Activated CD8-positive, alpha-beta T cell treated with anti-CD3 and anti-CD28 coated beads, Interleukin-2, amount 10 ng/mL, durations not matched to agents 7 days and 5 days (primary cell): ENCODE data around the gene UBAC2. TPM values are rescaled to one million over a fixed set of nuclear protein-coding genes. Genes with fewer than 3 reads are reported as not detected.
"Not testable (repeated sequence)": the region's sequence is repeated elsewhere in the genome, so short reads cannot be mapped to it uniquely, and the experiment has no call there.

Experiments used
- ATAC-seq: fragments of 150-1000 bp; cut with Tn5 transposase; one replicate; pipeline ENCODE4 v1.10.0; 2021; ENCODE audit warnings: moderate library complexity
- CTCF ChIA-PET: fragments of 350-600 bp; sonication (Branson Sonifier 250); formaldehyde crosslinking; loops from one replicate; lab custom pipeline; 2021; ENCODE audit warnings: antibody characterized with exemption; lab: Charles Lee
- POLR2A ChIA-PET: fragments of 350-600 bp; sonication (Branson Sonifier 250); formaldehyde crosslinking; loops from one replicate; lab custom pipeline; 2021; ENCODE audit warnings: antibody characterized with exemption; lab: Charles Lee
- DNase-seq: peaks from one replicate; pipeline ENCODE4 v3.0.0-alpha.2; 2020
- H3K27ac Mint-ChIP-seq: one replicate; pipeline ENCODE4 v1.8.0; 2021; ENCODE audit warnings: mild to moderate bottlenecking, mixed read lengths
- H3K27me3 Mint-ChIP-seq: one replicate; pipeline ENCODE4 v1.8.0; 2021; ENCODE audit warnings: low read depth, mixed read lengths
- H3K36me3 Mint-ChIP-seq: one replicate; pipeline ENCODE4 v1.8.0; 2021; ENCODE audit warnings: low read depth, mixed read lengths
- H3K4me1 Mint-ChIP-seq: one replicate; pipeline ENCODE4 v1.8.0; 2021; ENCODE audit warnings: low read depth, mixed read lengths
- H3K4me3 Mint-ChIP-seq: one replicate; pipeline ENCODE4 v1.8.0; 2021; ENCODE audit warnings: mild to moderate bottlenecking, mixed read lengths
- H3K9me3 Mint-ChIP-seq: one replicate; pipeline ENCODE4 v1.8.0; 2022; ENCODE audit warnings: mixed read lengths; ENCODE audit not compliant: insufficient read depth
- total RNA-seq, 2 experiments: library from RNA; stranded (reverse); gene quantifications; one replicate each; pipeline ENCODE4 v1.2.3, GENCODE V29; 2021

UBAC2 gene
- total RNA-seq, 2 experiments from 2014 or later: 67.4 to 71.2 TPM

- Mint-ChIP-seq H3K4me1 (peaks cover 33% of the 10 kb centered on the region), H3K36me3 (peaks cover 58% of the 10 kb centered on the region)
- ATAC-seq, H3K9me3 Mint-ChIP-seq, H3K27me3 Mint-ChIP-seq, H3K4me3 Mint-ChIP-seq, H3K27ac Mint-ChIP-seq, DNase-seq: not testable (repeated sequence)
- POLR2A ChIA-PET: interaction anchor here (0.7 kb wide), 2 partner anchors 9 to 10 kb away, joined by 3 read pairs; partner anchors contain the start of gene GPR18
- CTCF ChIA-PET: interaction anchor here (1.0 to 1.7 kb wide), 3 partner anchors 11 to 72 kb away, joined by 3 to 6 read pairs (median 3); no protein-coding TSS in a partner anchor
Measured at GRCh38 chr13:99249178-99249577, 48.5 kb downstream of the UBAC2 start.

GRCh38 chr13:99249606-99250005 lies 49.0 kb downstream of the UBAC2 start:
- Mint-ChIP-seq H3K36me3 (peaks cover 57% of the 10 kb centered on the region), H3K27ac (peak overlapping the region; percentile 7), H3K4me1 (peaks cover 33% of the 10 kb centered on the region)
- not testable (repeated sequence) for DNase-seq, H3K9me3 Mint-ChIP-seq, H3K4me3 Mint-ChIP-seq, H3K27me3 Mint-ChIP-seq, ATAC-seq
- CTCF ChIA-PET: interaction anchor here (1.0 kb wide), 1 partner anchor 11 kb away, joined by 3 read pairs; no protein-coding TSS in a partner anchor
- POLR2A ChIA-PET: interaction anchor here (0.7 kb wide), 1 partner anchor 9 kb away, joined by 3 read pairs; the partner anchor contains the start of gene GPR18

- Mint-ChIP-seq H3K4me1 (peaks cover 46% of the 10 kb centered on the region), H3K4me3 (no peak overlapping the region), H3K36me3 (peaks cover 60% of the 10 kb centered on the region), H3K27ac (peak overlapping the region; percentile 17), H3K27me3 (no peaks in the 10 kb centered on the region), H3K9me3 (no peaks in the 10 kb centered on the region)
- no peak for DNase-seq
- no peak for ATAC-seq
- CTCF ChIA-PET: interaction anchor here (0.7 to 1.6 kb wide), 6 partner anchors 18 to 75 kb away, joined by 3 to 5 read pairs (median 3); partner anchors contain the start of gene UBAC2
- POLR2A ChIA-PET: interaction anchor here (0.7 to 1.2 kb wide), 3 partner anchors 13 to 51 kb away, joined by 3 to 7 read pairs (median 3); partner anchors contain the start of gene UBAC2
Measured at GRCh38 chr13:99250982-99251825, 50.5 kb downstream of the UBAC2 start.

- CTCF ChIA-PET: interaction anchor here (0.7 to 1.6 kb wide), 6 partner anchors 17 to 56 kb away, joined by 3 to 6 read pairs (median 3); partner anchors contain the start of gene UBAC2
- H3K4me1 Mint-ChIP-seq: peaks cover 51% of the 10 kb centered on the region
- no peak for DNase-seq
- no peaks in the 10 kb centered on the region for H3K27me3 Mint-ChIP-seq
- POLR2A ChIA-PET: interaction anchor here (0.7 to 1.2 kb wide), 3 partner anchors 14 to 52 kb away, joined by 3 to 7 read pairs (median 3); partner anchors contain the start of gene UBAC2
- peak overlapping the region; percentile 57 for H3K27ac Mint-ChIP-seq
- ATAC-seq: no peak
- no peaks in the 10 kb centered on the region for H3K9me3 Mint-ChIP-seq
- no peak overlapping the region for H3K4me3 Mint-ChIP-seq
- H3K36me3 Mint-ChIP-seq: peaks cover 60% of the 10 kb centered on the region
Measured at GRCh38 chr13:99251921-99252320, 51.3 kb downstream of the UBAC2 start.

GRCh38 chr13:99254830-99255229 lies 54.2 kb downstream of the UBAC2 start:
- Mint-ChIP-seq H3K4me1 (peaks cover 64% of the 10 kb centered on the region), H3K4me3 (peak overlapping the region; percentile 76), H3K9me3 (no peaks in the 10 kb centered on the region), H3K27me3 (no peaks in the 10 kb centered on the region), H3K36me3 (peaks cover 54% of the 10 kb centered on the region), H3K27ac (peak overlapping the region; percentile 43)
- ATAC-seq (no peak), DNase-seq (no peak)
- ChIA-PET CTCF (interaction anchor here (1.2 to 7.9 kb wide), 5 partner anchors 13 to 78 kb away, joined by 3 to 131 read pairs (median 18); partner anchors contain the start of gene UBAC2), POLR2A (interaction anchor here (0.7 to 4.3 kb wide), 3 partner anchors 21 to 54 kb away, joined by 3 to 84 read pairs (median 8); partner anchors contain the start of gene UBAC2)

GRCh38 chr13:99255271-99255670 lies 54.6 kb downstream of the UBAC2 start:
- peaks cover 64% of the 10 kb centered on the region for H3K4me1 Mint-ChIP-seq
- H3K27me3 Mint-ChIP-seq: no peaks in the 10 kb centered on the region
- peak overlapping the region; percentile 43 for H3K27ac Mint-ChIP-seq
- H3K4me3 Mint-ChIP-seq: peak overlapping the region; percentile 76
- ChIA-PET CTCF (interaction anchor here (1.1 to 7.9 kb wide), 8 partner anchors 13 to 226 kb away, joined by 3 to 131 read pairs (median 4); partner anchors contain the start of gene UBAC2), POLR2A (interaction anchor here (0.7 to 4.3 kb wide), 4 partner anchors 22 to 55 kb away, joined by 3 to 84 read pairs (median 6); partner anchors contain the start of gene UBAC2)
- H3K36me3 Mint-ChIP-seq: peaks cover 54% of the 10 kb centered on the region
- DNase-seq (no peak), ATAC-seq (no peak)
- no peaks in the 10 kb centered on the region for H3K9me3 Mint-ChIP-seq

GRCh38 chr13:99256283-99256682 lies 55.6 kb downstream of the UBAC2 start:
- CTCF ChIA-PET: interaction anchor here (1.1 to 7.9 kb wide), 7 partner anchors 12 to 227 kb away, joined by 3 to 131 read pairs (median 12); partner anchors contain the start of gene UBAC2

GRCh38 chr13:99256709-99257108 lies 56.1 kb downstream of the UBAC2 start:
- peaks cover 68% of the 10 kb centered on the region for H3K4me1 Mint-ChIP-seq
- H3K4me3 Mint-ChIP-seq: peak overlapping the region; percentile 76
- H3K27me3 Mint-ChIP-seq: no peaks in the 10 kb centered on the region
- peaks cover 52% of the 10 kb centered on the region for H3K36me3 Mint-ChIP-seq
- ATAC-seq (peak; percentile 18), DNase-seq (no peak)
- peak overlapping the region; percentile 77 for H3K27ac Mint-ChIP-seq
- ChIA-PET POLR2A (interaction anchor here (0.8 to 4.3 kb wide), 7 partner anchors 35 to 164 kb away, joined by 3 to 84 read pairs (median 3); partner anchors contain the start of gene UBAC2), CTCF (interaction anchor here (1.0 to 7.9 kb wide), 8 partner anchors 12 to 180 kb away, joined by 3 to 131 read pairs (median 10); partner anchors contain the start of gene UBAC2)
- H3K9me3 Mint-ChIP-seq: no peaks in the 10 kb centered on the region

More at GRCh38 chr13:99256283-99256682, 55.6 kb downstream of the UBAC2 start:
- no peak for DNase-seq
- POLR2A ChIA-PET: interaction anchor here (0.8 to 4.3 kb wide), 7 partner anchors 24 to 165 kb away, joined by 3 to 84 read pairs (median 5); partner anchors contain the start of gene UBAC2
- no peaks in the 10 kb centered on the region for H3K27me3 Mint-ChIP-seq
- H3K4me1 Mint-ChIP-seq: peaks cover 69% of the 10 kb centered on the region
- peak overlapping the region; percentile 76 for H3K4me3 Mint-ChIP-seq
- H3K36me3 Mint-ChIP-seq: peaks cover 54% of the 10 kb centered on the region
- peak overlapping the region; percentile 15 for H3K27ac Mint-ChIP-seq
- ATAC-seq: no peak
- no peaks in the 10 kb centered on the region for H3K9me3 Mint-ChIP-seq

DNA sequence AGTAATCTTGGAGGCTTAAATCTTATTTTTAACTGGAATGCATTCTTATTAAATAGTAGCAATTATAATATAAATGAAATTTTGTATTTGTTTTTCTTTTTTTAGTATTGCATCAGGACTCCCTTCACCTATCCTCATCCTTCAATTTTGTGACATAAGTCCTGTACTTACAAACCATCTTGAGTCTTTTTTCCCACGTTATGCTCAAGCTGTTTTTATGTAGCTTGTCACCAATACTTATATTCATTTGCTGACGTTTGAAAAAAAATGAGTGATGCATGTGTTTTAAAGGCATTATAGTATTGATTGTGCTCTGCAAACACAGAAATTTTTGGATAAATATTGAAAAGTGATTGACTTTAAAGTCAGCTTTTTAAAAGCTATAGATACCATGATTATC lies 56.6 kb downstream of the UBAC2 start:
- H3K4me1 Mint-ChIP-seq: peaks cover 62% of the 10 kb centered on the region
- CTCF ChIA-PET: interaction anchor here (0.8 to 7.9 kb wide), 13 partner anchors 11 to 180 kb away, joined by 3 to 131 read pairs (median 4); partner anchors contain the start of gene UBAC2
- POLR2A ChIA-PET: interaction anchor here (1.0 to 4.3 kb wide), 8 partner anchors 19 to 164 kb away, joined by 3 to 84 read pairs (median 6); partner anchors contain the start of gene UBAC2

GRCh38 chr13:99258210-99258860 lies 57.7 kb downstream of the UBAC2 start, which contains the start of gene GPR18:
TSS of gene GPR18 (minus strand) at chr13:99258379. CDS start at chr13:99255872, 2,507 bp downstream.
- peaks cover 47% of the 10 kb centered on the region for H3K36me3 Mint-ChIP-seq

More for the DNA sequence above, 56.6 kb downstream of the UBAC2 start:
- peaks cover 48% of the 10 kb centered on the region for H3K36me3 Mint-ChIP-seq
- no peaks in the 10 kb centered on the region for H3K27me3 Mint-ChIP-seq
- H3K9me3 Mint-ChIP-seq: no peaks in the 10 kb centered on the region
- DNase-seq (no peak), ATAC-seq (no peak)
- peak overlapping the region; percentile 60 for H3K27ac Mint-ChIP-seq
- peak overlapping the region; percentile 76 for H3K4me3 Mint-ChIP-seq

More at GRCh38 chr13:99258210-99258860, 57.7 kb downstream of the UBAC2 start, which contains the start of gene GPR18:
- peaks cover 65% of the 10 kb centered on the region for H3K4me1 Mint-ChIP-seq
- H3K27ac Mint-ChIP-seq: peak within 1 kb of the TSS; percentile 94
- DNase-seq: peak; percentile 65
- no peaks in the 10 kb centered on the region for H3K27me3 Mint-ChIP-seq
- ChIA-PET POLR2A (interaction anchor here (1.0 to 4.3 kb wide), 10 partner anchors 9 to 93 kb away, joined by 3 to 84 read pairs (median 6); partner anchors contain the start of gene UBAC2), CTCF (interaction anchor here (0.7 to 7.9 kb wide), 17 partner anchors 10 to 389 kb away, joined by 3 to 131 read pairs (median 3); partner anchors contain the start of gene UBAC2)
- H3K9me3 Mint-ChIP-seq: no peaks in the 10 kb centered on the region
- ATAC-seq: peak; percentile 76
- H3K4me3 Mint-ChIP-seq: peak within 1 kb of the TSS; percentile 83
